Nephron (organoid): Measurements from ENCODE around the gene CNGA4.

Source experiments
- H3K27ac Mint-ChIP-seq, 3 experiments: 2 replicates each; pipeline ENCODE4 v1.8.0; 2020; ENCODE audit warnings: mixed read lengths in 3 of 3, mild to moderate bottlenecking in 2 of 3, moderate library complexity in 1 of 3
- H3K27me3 Mint-ChIP-seq: 2 replicates; pipeline ENCODE4 v1.8.0; 2021; ENCODE audit warnings: low read depth, mild to moderate bottlenecking, moderate library complexity, mixed read lengths
- H3K36me3 Mint-ChIP-seq: 2 replicates; pipeline ENCODE4 v1.8.0; 2020; ENCODE audit warnings: low read depth, mixed read lengths
- H3K4me1 Mint-ChIP-seq: 2 replicates; pipeline ENCODE4 v1.8.0; 2020; ENCODE audit warnings: mixed read lengths
- H3K4me3 Mint-ChIP-seq, 3 experiments: 2 replicates each; pipeline ENCODE4 v1.8.0; 2020; ENCODE audit warnings: mild to moderate bottlenecking in 3 of 3, mixed read lengths in 3 of 3, moderate library complexity in 2 of 3
- H3K9me3 Mint-ChIP-seq: 2 replicates; pipeline ENCODE4 v1.8.0; 2020; ENCODE audit warnings: mixed read lengths
- CTCF ChIP-seq, 3 experiments: fragments of 200-600 bp; sonication (generic); IDR thresholded peaks; one replicate each; pipeline ENCODE4 v1.5.0; 2021; ENCODE audit warnings: antibody characterized with exemption in 3 of 3; ENCODE audit not compliant: unreplicated experiment in 3 of 3

Gene CNGA4

GRCh38 chr11:6285019-6285418 is 46.1 kb downstream of the CNGA4 start:
- H3K27ac Mint-ChIP-seq, result no peak overlapping the region
- H3K36me3 Mint-ChIP-seq, result no peaks in the 10 kb centered on the region
- no peaks in the 10 kb centered on the region for H3K9me3 Mint-ChIP-seq
- no peak for TF ChIP-seq CTCF (IDR thresholded peaks at IDR 0.05; ENCODE audit: unreplicated experiment in 3 of 3)
- H3K4me3 Mint-ChIP-seq, result no peak overlapping the region
- H3K27me3 Mint-ChIP-seq, result peaks cover 37% of the 10 kb centered on the region
- no peaks in the 10 kb centered on the region for H3K4me1 Mint-ChIP-seq
